Activated CD8-positive, alpha-beta memory T cell treated with anti-CD3 and anti-CD28 coated beads for 36 hours (primary cell): Measurements from ENCODE around the gene ADGRA1. TPM values are rescaled to one million over a fixed set of nuclear protein-coding genes. Genes with fewer than 3 reads are reported as not detected.

ENCODE experiments used
- CTCF ChIA-PET: fragments of 350-600 bp; sonication (Branson Sonifier 250); formaldehyde crosslinking; loops from one replicate; lab custom pipeline; 2021; ENCODE audit warnings: antibody characterized with exemption; lab: Charles Lee
- POLR2A ChIA-PET: fragments of 350-600 bp; sonication (Branson Sonifier 250); formaldehyde crosslinking; loops from one replicate; lab custom pipeline; 2021; ENCODE audit warnings: antibody characterized with exemption; lab: Charles Lee
- total RNA-seq, 2 experiments: library from RNA; stranded (reverse); gene quantifications; one replicate each; pipeline ENCODE4 v1.2.3, GENCODE V29; 2021

Gene ADGRA1
- total RNA-seq, 2 experiments from 2014 or later: not detected

GRCh38 chr10:133180192-133180964 lies 92.7 kb downstream of the ADGRA1 start:
- CTCF ChIA-PET: interaction anchor here (0.8 kb wide), 1 partner anchor 55 kb away, joined by 3 read pairs; no protein-coding TSS in a partner anchor
- POLR2A ChIA-PET: no interaction called here

GRCh38 chr10:133180965-133181639 lies 93.4 kb downstream of the ADGRA1 start:
- ChIA-PET CTCF (no interaction called here), POLR2A (no interaction called here)

Other genes with a start within 250 kb of the ADGRA1 start
- under 1 TPM in 1 of 2 experiments, not detected in 1; 0.19 TPM for gene CFAP46, start 145.4 kb upstream of the ADGRA1 start, total RNA-seq
- gene KNDC1, start 72.3 kb downstream of the ADGRA1 start, total RNA-seq: under 1 TPM; 0.17 to 0.25 TPM
- gene UTF1, start 142.3 kb downstream of the ADGRA1 start, total RNA-seq: not detected
- gene VENTX, start 149.9 kb downstream of the ADGRA1 start, total RNA-seq: not detected
- gene ADAM8, start 188.9 kb downstream of the ADGRA1 start, total RNA-seq: 10 to 100 TPM; 68.5 to 70.1 TPM
- gene TUBGCP2, start 220.9 kb downstream of the ADGRA1 start, total RNA-seq: 10 to 100 TPM; 59.3 to 69.1 TPM
- 10 to 100 TPM; 80.8 to 82.5 TPM for gene ZNF511, start 221.0 kb downstream of the ADGRA1 start, total RNA-seq
- gene CALY, start 249.0 kb downstream of the ADGRA1 start, total RNA-seq: not detected